GM23248 (cell line): ENCODE data around the gene ALK.

Experiments
- EZH2 ChIP-seq: fragments of 200-600 bp; sonication (generic); IDR thresholded peaks from 2 replicates; pipeline ENCODE4 v1.6.1; 2018; ENCODE audit warnings: antibody characterized with exemption, mild to moderate bottlenecking; ENCODE audit not compliant: insufficient read depth, poor library complexity, severe bottlenecking
- EZH2phosphoT487 ChIP-seq: fragments of 200-600 bp; sonication (generic); IDR thresholded peaks from 2 replicates; pipeline ENCODE4 v1.6.1; 2018; ENCODE audit warnings: antibody characterized with exemption, moderate library complexity, mild to moderate bottlenecking, low read depth; ENCODE audit not compliant: insufficient read depth

DNA sequence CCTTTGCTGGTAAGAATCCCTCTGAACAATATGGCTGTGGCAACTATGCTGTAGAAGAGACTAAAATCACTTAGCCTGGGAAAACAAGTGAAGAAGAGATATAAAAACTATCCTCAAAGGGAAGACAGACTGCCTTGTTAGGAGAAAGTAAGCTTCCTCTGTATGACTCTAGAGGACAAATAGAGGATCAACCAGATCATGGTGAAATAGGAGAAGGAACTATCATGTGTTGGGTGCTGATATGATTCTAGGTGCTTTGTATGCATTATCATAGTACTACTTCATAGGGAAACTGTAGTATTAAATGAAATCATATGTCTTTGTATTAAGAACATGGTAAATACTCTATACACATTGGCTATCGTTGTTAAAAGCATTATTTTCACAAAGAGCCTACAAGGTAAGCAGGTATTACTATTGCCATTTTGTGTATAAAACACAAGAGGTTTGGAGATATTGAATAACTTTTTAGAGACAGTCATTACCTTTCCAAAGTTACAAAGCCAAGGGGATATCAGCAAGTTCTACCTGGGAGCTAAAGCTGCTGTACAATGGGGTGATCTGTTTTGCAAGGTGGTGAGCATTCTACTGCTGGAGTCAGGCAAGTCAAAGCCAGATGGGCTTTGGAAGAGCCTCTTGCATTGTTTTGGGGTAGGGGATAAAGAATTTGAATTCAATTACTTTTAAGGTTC, 402.6 kb downstream of the ALK start:
- TF ChIP-seq EZH2phosphoT487: no peak
- no peak for TF ChIP-seq EZH2
